COLO668 (cell line): ENCODE measurements around the gene SSU72.
"Not testable (repeated sequence)": the region's sequence is repeated elsewhere in the genome, so short reads cannot be mapped to it uniquely, and the experiment has no call there.

ENCODE experiments used
- DNase-seq: peaks from one replicate; lab custom pipeline; 2025; ENCODE audit not compliant: unreplicated experiment; lab: John Stamatoyannopoulos, UW

The SSU72 gene

DNA sequence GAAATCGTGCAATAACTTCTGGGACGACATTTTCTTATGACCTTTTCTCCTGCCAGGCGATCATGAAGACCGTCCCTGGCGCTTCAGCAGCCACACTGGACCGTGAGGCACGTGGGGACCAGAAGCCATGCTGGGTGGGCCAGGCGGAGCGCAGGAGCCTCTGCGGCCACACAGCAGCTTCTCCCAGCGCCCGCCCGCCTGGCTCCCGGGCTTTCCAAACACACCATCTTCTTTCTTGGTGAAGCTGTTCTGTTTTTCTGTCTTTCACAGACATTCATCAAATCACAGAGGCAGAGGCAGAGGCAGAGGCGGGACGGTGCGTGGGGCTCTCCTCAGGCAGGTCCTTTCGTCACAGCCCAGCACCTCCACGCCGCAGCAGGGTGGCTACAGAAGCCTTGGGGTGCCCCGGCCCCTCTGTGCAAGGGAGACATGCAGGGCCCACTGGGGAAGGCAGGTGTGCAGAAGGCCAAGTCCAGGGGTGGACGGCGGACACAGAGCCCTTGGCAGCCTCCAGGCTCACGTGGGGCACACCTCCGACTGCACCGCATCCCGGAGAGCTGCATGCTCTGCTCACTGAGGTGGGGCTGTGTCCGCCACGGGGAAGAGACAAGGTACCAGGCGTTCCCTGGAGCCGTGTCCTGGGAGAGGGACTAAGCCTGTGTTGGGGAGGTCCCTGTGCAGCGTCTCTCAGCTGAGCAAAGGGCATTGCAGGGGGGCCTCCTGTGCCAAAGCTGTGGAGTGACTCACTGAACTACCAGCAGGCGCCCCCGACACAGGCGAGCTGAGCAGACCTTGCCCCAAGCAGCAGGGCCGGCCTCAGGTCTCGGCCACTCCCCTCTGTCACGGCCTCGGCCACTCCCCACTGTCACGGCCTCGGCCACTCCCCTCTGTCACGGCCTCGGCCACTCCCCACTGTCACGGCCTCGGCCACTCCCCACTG lies 31.6 kb downstream of the SSU72 start:
- DNase-seq, result no peak

DNA sequence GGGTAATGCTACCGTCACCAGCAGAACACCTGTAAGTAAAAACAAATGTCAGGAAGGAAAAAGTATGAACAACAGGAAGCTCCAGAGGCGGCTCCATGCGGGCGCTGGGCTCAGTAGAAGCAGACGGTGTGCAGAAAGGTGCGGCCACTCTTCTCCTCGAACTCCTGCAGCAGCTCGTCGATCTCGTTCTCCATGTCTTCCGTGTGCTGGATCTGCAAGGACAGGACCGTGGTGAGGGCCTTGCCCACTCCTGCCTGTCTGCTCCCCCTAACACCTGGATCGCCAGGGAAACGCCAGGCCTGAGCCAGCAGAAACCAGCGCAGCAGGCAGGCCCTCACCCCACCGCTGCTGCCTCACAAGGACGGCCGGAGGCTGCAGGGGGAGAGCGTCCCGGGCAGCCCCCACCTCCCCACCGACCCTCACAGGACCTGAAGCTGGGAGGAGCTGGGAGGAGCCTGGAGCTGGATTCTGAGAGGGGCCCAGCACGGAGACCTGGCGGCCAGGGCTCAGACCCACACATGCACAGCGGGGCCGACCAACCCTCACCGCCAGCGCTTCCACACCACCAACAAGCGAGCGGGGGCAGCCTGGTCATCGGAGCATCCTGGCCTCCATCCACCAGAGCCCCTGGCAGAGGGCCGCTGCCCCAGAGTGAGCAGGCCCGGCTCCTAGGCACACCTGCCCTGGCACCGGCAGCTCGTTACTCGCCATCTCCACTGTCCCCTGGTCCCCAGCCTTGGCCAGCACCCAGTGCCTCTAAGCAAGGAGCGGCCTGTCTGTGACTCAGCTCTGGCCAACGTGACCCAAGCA lies 32.5 kb downstream of the SSU72 start:
- no peak for DNase-seq

DNA sequence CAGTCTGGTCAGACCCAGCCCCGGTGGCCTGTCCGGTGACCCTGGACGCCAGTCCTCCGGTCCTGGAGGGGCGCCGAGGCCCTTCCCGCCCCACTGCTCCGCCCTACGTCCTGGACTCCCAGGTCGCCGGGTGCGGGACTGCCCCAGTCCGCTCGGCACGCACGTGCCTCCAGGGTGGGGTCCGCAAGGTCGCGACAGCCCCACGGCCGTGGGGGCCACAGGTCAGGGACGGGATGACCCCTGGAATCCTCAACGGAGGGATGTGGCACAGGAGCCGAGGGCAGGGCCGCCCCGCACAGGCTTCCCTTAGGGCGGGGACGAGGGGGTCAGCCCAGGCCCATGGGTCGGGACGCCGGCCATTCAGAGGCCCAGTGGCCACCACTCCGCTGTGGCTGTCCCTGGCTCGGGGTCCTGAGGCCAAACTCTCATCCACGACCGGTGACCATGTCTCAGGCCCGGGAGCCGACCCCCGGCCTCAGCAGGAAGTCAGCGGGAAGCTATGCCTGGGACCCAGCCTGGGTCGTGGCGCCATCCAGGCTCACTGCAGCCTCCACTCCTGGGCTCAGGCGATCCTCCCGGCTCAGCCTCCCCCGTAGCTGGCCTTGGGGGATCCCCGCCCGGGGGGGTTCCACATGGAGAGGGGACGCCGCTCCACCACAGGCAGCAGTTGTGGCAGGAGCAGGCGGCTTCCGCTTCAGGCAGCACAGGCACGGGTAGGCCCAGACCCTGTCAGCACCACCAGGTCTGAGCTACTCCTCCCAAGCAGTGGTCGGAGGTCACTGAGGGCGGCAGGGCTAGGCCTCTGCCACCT lies 33.6 kb downstream of the SSU72 start:
- no peak for DNase-seq

DNA sequence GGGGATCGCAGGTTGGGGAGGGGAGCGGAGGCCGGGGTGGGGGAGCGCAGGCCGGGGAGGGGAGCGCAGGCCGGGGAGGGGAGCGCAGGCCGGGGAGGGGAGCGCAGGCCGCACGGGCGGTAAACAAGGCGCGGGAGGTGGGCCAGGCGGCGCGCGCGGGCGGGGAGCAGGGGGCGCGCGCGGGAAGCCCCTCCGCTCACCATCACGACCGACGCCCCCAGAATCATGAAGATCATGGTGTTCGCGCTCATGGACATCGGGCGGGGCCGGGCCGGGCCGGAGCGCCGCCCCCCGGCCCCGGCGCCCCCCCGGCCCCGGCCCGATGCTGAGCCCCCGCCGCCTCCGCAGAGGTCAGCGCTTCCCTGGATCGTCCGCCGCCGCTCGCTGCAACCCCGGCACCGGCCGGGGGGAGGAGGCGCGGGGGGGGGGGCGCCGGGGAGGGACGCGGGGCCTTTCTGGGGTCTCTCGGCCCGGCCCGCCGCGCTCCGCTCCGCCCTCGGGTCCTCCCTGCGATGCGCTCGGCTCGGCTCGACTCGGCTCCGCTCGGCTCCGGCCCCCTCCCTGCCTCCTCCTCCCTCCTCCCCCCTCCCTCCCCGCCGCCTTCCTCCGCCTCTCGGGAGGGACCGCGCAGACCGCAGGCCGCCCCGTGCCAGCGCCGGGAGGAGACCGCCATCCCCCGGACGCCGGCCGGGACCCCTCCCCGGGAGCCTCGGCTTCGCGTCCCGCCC lies 34.4 kb downstream of the SSU72 start, which contains the start of gene TMEM240:
TMEM240 (minus strand) TSS at position 535 of the 728 bp plus-strand sequence; CDS start at position 257, 278 bp downstream.
- no peak for DNase-seq

DNA sequence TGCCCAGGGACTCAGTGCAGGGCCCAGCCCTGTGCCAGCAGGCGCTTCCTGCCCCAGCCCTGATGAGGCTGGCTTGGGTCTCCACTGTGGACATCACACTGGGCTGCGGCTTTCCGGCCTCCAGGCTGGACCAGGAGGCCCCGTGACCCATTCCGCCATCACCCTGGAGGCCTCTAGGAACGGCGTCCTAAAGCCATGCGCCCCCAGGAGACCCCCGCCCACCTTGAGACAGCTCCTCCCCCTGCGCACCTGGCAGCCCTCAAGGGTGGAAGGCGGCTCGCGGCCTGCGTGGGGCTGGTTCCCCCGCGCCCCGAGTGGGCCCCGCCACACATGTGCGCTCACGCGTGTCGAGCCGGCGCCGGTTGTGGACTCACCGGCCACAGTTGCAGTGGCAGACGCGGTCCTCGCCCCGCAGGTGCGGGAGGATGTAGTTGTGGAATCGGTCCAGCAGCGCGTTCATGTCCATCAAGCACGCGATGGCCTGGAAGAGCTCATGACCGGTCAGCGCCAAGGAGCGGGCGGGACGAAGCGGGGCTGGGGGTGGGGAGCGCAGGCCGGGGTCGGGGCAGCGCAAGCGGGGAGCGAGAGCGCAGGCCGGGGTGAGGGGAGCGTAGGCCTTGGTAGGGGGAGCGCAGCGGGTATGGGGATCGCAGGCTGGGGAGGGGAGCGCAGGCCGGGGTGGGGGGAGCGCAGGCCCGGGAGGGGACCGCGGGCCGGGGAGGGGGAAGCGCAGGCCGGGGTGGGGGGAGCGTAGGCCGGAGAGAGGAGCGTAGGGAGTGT lies 35.2 kb downstream of the SSU72 start:
- DNase-seq, result no peak

DNA sequence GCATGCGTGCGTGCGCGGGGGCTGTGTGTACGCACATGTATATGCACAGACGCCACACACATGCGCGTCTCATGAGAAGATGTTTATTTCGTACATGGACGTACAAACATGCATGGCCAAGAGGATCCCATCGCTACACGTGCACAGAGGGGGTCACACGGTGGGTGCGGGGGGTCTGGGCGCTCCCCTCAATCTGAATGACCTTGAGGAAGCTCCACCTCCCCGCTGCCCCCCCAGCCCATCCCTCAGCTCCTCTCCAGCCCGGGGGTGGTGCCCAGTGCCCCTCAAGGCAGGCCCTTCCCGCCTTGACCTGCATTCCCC lies 35.7 kb downstream of the SSU72 start:
- DNase-seq, result no peak

DNA sequence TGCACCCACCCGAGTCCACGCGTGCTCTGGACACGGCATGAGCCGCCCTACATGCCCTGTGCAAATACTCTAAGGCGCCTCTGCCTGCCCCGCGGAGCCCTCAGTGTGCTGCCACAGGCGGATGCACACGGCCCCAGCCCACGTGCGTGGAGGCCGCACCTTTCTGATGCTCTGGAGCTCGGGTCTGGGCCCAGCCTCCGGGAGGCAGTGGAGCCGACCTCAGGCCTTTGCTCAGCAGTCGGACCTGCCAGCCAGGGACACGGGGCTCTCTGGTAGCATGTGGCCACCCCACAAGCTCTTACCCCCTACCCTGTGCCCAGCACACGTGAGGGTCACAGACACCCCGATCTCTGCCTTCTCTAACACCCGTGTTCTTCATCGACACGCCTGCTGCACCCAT lies 36.3 kb downstream of the SSU72 start:
- DNase-seq, result no peak

DNA sequence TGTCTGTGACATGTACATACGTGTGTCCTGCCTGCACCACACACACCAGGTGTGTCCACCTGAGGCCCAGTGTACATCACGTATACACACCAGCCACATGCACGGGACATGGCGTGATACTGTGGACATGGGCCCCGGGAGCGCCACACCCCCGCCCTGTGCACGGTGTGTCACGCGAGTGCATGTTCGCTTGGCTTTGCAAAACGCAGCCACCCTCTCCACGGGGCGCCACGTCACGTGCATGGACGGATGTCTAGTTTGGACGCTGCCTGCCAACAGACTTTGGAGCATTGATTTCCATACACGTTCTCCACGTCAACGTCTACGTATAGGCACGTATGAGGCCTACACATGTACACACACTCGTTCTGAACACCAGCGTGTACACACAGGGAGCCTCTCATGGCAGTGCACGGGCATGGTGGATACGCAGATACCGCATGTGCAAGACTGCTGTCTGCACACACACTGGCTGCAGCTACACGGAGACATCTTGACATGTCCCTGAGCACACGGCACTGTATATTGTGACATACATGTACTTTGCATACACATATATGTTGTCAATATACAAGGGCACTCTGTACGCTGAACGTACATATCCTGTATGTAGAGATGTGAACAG lies 36.9 kb downstream of the SSU72 start:
- no peak for DNase-seq

DNA sequence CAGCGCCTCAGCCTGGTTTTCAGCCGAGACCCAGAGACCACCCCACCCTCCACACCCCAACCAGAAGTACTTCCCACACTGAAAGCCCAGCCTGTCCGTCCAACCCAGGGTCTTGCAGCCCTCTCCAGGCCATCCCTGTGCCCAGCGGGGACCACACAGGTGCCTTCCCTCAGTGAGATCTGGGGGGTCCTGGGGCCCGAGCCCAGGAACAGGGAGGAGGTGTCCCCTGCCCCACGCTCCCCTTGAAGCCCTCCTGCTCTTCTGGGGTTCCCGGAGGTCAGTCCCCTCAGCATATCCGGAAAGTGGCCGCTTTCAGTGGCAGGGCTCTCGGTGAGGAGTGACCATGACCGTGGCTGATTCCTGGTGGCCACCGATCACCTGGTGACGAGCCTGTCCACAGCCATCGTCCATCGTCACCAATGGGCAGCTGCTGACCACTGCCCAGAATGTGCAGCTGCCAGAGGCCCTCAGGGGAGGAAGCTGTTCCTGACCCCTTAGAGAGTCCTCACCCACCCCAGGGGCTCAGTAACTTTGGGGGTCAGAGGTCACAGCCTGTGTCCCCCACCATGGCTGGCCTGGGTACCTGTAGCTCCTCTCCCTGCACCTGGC lies 37.6 kb downstream of the SSU72 start:
- no peak for DNase-seq

DNA sequence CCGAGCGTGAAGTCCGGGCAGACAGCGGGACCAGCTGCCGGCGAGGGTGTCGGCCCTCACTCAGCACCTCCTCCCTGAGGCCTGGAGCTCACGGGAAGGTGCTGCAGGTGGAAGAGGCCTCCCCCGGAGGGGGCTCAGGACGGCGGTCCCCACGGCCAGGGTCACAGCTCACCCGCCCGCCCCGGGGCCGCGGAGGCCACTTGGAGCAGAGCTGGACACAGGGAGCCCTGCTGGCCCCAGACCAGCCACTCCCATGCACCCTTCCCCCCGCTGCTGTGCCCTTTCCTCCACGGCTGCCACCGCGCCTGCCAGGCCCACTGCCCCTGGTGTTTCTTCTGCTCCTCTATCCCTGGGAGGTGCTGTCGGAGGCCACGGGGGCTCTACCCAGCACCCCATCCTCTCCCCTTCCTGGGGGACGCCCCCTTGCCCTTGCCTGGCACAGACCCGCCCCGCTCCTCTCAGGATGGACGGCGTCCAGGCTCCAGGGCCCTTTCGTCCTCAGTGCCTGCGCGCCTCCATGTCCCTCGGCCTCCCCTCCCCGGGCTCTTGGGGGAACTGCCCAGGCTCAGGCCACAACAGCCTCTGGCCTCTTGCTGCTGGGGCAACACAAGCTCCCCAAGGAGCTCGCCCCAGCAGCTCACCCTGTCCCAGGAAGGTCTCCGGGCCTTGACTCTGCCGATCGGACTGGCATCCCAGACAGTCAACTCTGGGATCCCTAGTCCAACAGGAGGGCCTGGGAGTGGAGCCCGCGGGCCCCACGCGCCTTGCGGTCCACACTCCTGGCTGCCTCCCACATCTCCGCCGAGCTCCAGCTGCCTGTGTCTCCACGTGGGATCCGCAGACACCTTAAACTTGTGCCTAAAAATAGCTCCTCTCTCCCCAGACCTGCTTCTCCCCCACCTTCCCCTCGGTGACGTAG lies 38.4 kb downstream of the SSU72 start:
- DNase-seq, result no peak

DNA sequence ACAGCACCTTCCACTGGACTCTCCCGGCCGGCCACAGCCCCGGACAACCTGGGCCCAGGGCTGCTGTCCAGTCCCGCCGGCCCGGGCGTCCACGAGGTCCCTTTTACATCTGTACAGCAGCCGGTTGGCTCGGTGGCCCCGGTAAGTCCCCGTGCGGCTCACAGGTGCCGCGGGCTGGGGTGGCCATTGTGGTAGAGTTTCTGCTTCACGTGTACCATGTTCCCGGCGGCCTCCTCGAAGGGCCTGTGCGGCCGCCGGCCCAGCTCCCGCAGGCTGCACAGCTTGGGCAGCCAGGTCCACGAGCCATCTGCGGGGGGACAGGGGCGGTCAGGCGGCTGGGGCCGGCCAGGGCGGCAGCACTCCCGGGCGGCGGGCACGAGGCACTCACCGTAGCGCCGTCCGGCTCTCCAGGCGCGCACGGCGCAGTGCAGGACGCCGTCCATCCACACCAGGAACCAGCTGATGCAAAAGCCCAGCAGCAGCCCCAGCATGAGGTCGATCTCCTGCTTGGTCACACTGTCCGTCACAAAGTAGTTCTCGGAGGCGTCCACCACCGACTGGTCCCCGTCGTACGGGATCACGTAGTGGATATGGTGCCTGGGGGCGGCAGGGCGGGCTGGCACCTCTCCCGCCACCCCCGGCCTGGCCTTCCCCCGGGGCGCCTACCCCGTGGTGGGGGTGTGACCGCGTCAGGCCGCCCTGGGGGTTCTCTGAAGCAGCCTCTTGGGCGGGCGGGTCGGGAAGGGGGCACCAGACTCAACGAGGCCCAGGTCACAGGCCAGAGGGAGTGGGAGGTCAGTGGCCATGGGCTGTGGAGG lies 39.3 kb downstream of the SSU72 start:
- DNase-seq, result no peak

DNA sequence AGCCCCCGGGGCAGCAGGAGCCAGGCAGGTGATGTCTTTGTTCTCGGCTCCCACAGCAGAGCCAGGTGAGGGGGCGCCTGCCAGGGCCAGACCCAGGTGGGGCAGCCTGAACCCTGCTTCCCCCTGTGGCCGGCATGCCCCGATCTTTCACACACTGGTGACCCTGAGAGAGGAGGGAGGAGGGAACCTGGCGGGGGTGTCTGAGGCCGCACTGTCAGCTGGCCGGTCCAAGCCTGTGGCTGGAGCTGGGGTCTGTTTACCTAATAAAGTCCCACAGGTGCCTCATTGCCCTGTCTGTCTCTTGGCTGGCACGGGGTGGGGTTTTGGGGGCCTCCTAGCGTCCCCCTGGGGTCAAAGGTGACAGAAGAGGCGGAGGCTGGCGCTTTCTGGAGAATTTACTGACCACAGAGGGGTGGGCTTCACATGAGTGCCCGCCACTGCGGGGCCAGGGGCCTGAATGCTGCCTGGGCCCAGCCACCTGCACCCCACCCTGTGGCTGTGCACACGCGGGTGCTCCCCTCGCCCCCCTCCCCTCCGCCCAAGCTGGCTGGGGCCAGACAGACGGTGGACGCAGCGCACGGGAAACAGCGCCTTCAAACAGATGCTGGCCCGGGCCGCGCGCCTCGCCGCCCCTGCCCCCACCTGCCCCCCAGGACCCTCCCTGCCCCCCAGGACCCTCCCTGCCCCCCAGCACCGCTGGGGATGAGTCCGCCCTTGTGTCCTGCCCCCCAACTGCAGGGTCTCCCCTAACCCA lies 40.1 kb downstream of the SSU72 start:
- DNase-seq, result no peak

DNA sequence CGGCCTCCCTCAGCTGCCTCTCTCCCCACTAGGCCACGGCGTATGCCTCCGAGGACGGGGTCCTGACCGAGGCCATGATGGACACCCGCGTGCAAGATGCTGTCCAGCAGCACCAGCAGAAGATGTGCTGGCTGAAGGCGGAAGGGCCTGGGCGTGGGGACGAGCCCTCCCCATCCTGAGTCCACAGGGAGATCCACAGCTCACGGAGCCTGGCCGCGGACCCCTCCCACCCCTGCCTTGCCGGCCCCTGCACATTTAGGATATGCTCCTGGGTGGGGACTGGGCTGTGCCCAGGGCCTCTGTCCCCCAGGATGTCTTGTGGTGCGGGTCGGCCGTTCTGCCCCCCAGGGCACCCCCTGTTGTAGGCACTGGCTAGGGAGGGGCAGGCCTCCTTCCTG lies 40.8 kb downstream of the SSU72 start:
- DNase-seq, result not testable (repeated sequence)

DNA sequence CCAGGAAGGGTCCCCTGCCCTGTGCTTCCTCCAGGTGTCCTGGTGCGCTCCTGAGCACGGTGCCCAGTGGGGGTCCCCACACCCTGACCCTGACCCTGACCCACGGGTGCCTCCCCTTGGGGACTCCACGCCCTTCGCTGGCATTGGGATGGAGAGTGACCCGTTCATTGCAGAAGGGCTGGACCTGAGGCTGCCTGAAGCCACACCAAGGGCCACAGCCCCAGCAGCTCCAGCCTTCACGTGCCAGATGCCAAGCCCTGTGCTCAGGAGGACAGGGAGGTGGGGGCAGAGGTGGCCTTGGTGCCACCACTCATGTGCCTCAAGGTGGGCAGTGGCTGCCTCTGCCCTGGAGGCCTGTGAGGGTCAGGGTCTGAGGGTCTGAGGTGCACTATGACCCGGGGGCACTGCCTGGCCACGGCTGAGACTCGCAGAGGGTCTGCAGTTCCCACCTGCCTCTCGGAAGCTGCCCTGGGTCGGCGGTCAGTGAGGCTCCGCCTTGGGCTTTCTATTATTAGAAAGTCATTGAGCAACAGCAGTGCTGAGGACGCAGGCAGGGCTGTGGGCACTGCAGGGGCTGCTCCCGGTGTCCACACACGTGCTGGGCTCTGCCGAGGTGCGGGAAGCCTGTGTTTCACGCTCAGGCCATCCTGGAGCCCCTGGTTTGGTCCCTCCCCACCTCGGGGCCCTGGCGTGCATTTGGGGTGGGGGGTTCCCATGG lies 41.3 kb downstream of the SSU72 start:
- not testable (repeated sequence) for DNase-seq

DNA sequence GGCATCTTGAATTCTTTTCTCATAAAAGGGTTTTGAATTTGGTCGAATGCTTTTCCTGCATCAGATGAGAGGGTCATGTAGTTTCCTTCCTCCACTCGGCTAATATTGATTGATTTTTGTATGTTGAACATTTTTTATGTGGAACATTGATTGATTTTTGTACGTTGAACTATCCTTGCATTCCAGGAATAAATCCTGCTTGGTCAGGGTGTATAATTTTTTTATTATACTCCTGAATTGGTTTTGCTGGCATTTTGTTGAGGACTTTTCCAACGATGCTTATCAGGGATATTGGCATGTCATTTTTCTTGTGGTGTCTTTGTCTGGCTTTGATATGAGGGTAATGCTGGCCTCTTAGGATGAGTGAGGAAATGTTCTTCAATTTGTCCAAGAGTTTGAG lies 42.7 kb downstream of the SSU72 start:
- no peak for DNase-seq

DNA sequence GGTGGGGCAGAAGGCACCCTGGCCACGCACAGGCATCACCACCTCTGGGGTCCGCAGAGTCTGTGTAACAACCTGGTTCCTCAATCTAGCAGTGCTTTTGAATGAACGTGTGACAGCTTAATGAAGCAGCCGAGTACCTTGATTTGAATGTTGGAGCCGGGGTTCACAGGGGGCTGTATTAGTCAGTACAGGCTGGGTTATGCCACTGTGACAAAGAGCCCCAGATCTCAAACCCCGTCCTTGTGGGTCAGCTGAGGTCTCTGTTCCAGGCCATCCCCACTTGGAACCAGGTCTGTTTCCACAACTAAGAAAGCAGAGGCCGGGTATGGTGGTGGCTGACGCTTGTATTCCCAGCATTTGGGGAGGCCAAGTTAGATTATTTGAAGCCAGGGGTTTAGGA lies 44.7 kb downstream of the SSU72 start:
- DNase-seq, result no peak
